H1 (cell line): ENCODE data around the gene DENND1A.

ENCODE experiments used
- CBX5 ChIP-seq: fragments of 300-800, 300-1000 bp; sonication (generic); IDR thresholded peaks from 2 replicates; pipeline ENCODE4 v1.7.1; 2016; ENCODE audit warnings: antibody characterized with exemption, low read length, low read depth
- EGR1 ChIP-seq: IDR thresholded peaks from 2 replicates; pipeline ENCODE4 v1.6.1; 2011; ENCODE audit warnings: low read depth, low read length, borderline replicate concordance
- EP300 ChIP-seq, 2 experiments: IDR thresholded peaks; 1 replicate in 1 of 2; 2 replicates in 1 of 2; pipeline ENCODE4 v1.6.1; 2011 to 2012; ENCODE audit warnings: low read depth in 2 of 2, low read length in 2 of 2, mild to moderate bottlenecking in 2 of 2, borderline replicate concordance in 1 of 2, inconsistent platforms in 1 of 2, moderate library complexity in 1 of 2
- EZH2 ChIP-seq: fragments of 200-600 bp; sonication (generic); IDR thresholded peaks from 2 replicates; pipeline ENCODE4 v1.7.1; 2012; ENCODE audit warnings: low read depth, mild to moderate bottlenecking, moderate library complexity, low read length, inconsistent platforms; ENCODE audit not compliant: severe bottlenecking
- FOSL1 ChIP-seq: IDR thresholded peaks from 2 replicates; pipeline ENCODE4 v1.6.1; 2011; ENCODE audit warnings: mild to moderate bottlenecking, low read depth, low read length, moderate library complexity; ENCODE audit not compliant: insufficient read depth
- JUND ChIP-seq: IDR thresholded peaks from 2 replicates; pipeline ENCODE4 v1.6.1; 2011; ENCODE audit warnings: mild to moderate bottlenecking, improper control_type of control experiment, low read length
- NANOG ChIP-seq: IDR thresholded peaks from 2 replicates; pipeline ENCODE4 v1.6.1; 2011; ENCODE audit warnings: low read length, low read depth, mild to moderate bottlenecking, inconsistent platforms; ENCODE audit not compliant: insufficient read depth, poor library complexity, severe bottlenecking
- POLR2A ChIP-seq, 2 experiments: IDR thresholded peaks; 1 replicate in 1 of 2; 2 replicates in 1 of 2; pipeline ENCODE4 v1.6.1; 2011; ENCODE audit warnings: low read depth in 2 of 2, low read length in 2 of 2, mild to moderate bottlenecking in 2 of 2; ENCODE audit errors: control extremely low read depth in 1 of 2
- POLR2AphosphoS5 ChIP-seq: IDR thresholded peaks from 2 replicates; pipeline ENCODE4 v1.6.1; 2011; ENCODE audit warnings: low read depth, low read length
- SP1 ChIP-seq: IDR thresholded peaks from 2 replicates; pipeline ENCODE4 v1.6.1; 2011; ENCODE audit warnings: low read depth, low read length
- TEAD4 ChIP-seq: IDR thresholded peaks from 2 replicates; pipeline ENCODE4 v1.6.1; 2012; ENCODE audit warnings: low read depth, low read length, inconsistent platforms, mixed read lengths
- TF ChIP-seq, protein P1 (sequence below): IDR thresholded peaks from 2 replicates; pipeline ENCODE4 v1.6.1; 2012; ENCODE audit warnings: inconsistent platforms
- TF ChIP-seq, protein P2 (sequence below), 3 experiments: IDR thresholded peaks; 1 replicate in 2 of 3; 2 replicates in 1 of 3; pipeline versions ENCODE4 v1.5.1 to v1.6.1; 2011; ENCODE audit warnings: low read length in 3 of 3, mild to moderate bottlenecking in 3 of 3, inconsistent platforms in 2 of 3, low read depth in 1 of 3, moderate library complexity in 1 of 3; ENCODE audit not compliant: insufficient read depth in 1 of 3; ENCODE audit errors: control extremely low read depth in 1 of 3

DNA sequence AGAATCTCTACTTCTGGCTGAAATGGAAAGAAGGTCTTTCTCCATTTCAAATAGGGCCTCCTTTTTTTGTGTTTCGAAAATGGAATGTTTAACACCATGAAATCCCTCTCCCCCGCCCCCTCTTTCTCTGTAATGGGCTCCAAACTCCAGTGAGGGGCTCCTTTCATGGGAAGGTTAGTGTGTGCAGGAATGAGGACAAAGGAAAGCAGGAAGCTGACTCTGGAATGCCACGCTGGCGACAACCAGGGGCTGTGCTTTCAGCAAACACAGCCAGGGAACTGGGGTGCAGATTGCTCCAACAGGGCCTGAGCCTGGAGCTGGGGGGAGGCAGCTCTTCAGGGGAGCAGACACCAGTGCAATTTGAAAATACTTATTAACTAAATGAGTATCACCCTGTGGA, 491.1 kb downstream of the DENND1A start:
- TF ChIP-seq EP300 (IDR thresholded peaks at IDR 0.05; ENCODE audit: borderline replicate concordance in 1 of 2, low read depth in 2 of 2, low read length in 2 of 2) (no peak), SP1 (no peak), POLR2AphosphoS5 (no peak), POLR2A (IDR thresholded peaks at IDR 0.05; ENCODE audit: control extremely low read depth in 1 of 2, low read depth in 2 of 2, low read length in 2 of 2) (no peak), JUND (0 out of 2 replicates have a peak, but pooled peaks have one; percentile 4), NANOG (no peak), FOSL1 (no peak), CBX5 (no peak), EGR1 (no peak), TEAD4 (peak; percentile 75), EZH2 (no peak)
- TF ChIP-seq, protein P1, sequence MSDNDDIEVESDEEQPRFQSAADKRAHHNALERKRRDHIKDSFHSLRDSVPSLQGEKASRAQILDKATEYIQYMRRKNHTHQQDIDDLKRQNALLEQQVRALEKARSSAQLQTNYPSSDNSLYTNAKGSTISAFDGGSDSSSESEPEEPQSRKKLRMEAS = 0 out of 2 replicates have a peak, but pooled peaks have one; percentile 25
- TF ChIP-seq, protein P2, sequence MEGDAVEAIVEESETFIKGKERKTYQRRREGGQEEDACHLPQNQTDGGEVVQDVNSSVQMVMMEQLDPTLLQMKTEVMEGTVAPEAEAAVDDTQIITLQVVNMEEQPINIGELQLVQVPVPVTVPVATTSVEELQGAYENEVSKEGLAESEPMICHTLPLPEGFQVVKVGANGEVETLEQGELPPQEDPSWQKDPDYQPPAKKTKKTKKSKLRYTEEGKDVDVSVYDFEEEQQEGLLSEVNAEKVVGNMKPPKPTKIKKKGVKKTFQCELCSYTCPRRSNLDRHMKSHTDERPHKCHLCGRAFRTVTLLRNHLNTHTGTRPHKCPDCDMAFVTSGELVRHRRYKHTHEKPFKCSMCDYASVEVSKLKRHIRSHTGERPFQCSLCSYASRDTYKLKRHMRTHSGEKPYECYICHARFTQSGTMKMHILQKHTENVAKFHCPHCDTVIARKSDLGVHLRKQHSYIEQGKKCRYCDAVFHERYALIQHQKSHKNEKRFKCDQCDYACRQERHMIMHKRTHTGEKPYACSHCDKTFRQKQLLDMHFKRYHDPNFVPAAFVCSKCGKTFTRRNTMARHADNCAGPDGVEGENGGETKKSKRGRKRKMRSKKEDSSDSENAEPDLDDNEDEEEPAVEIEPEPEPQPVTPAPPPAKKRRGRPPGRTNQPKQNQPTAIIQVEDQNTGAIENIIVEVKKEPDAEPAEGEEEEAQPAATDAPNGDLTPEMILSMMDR (IDR thresholded peaks at IDR 0.05; ENCODE audit: control extremely low read depth in 1 of 3, insufficient read depth in 1 of 3, low read depth in 1 of 3, low read length in 3 of 3) = no peak
